ENCODE data around the gene CHMP3. TPM values are rescaled to one million over a fixed set of nuclear protein-coding genes. Genes with fewer than 3 reads are reported as not detected.

CHMP3 gene
- total and polyA plus RNA-seq, 2 experiments from 2014 or later: 57.0 to 74.4 TPM

GRCh38 chr2:86513948-86514660 is 49.1 kb downstream of the CHMP3 start:
- H3K4me3 ChIP-seq: no peak overlapping the region
- TF ChIP-seq EZH2phosphoT487 (IDR thresholded peaks at IDR 0.05; ENCODE audit: low read depth, severe bottlenecking, unreplicated experiment) (no peak), EZH2 (IDR thresholded peaks at IDR 0.05; ENCODE audit: borderline replicate concordance) (no peak), CTCF (IDR thresholded peaks at IDR 0.05; ENCODE audit: poor library complexity) (no peak)
- H3K27me3 ChIP-seq: no peaks in the 10 kb centered on the region
- H3K9me3 ChIP-seq (ENCODE audit: low read depth): no peaks in the 10 kb centered on the region
- no peak overlapping the region for H2AFZ ChIP-seq
- H3K9me2 ChIP-seq (replicated peaks; ENCODE audit: insufficient read depth): no peaks in the 10 kb centered on the region
- peaks cover 8% of the 10 kb centered on the region for H3K79me2 ChIP-seq
- WGBS (ENCODE audit: low lambda C conversion rate, missing lambda C conversion rate): 95% methylated on average over 5 of the region's 5 CpGs
- DNase-seq (ENCODE audit: low spot score): no peak
- H3K4me2 ChIP-seq: no peak overlapping the region
- no peaks in the 10 kb centered on the region for H4K20me1 ChIP-seq (ENCODE audit: insufficient read depth, poor library complexity, severe bottlenecking)
- no peaks in the 10 kb centered on the region for H3K4me1 ChIP-seq (ENCODE audit: insufficient read depth)
- no peak overlapping the region for H3K27ac ChIP-seq
- no peaks in the 10 kb centered on the region for H3K36me3 ChIP-seq (replicated peaks; ENCODE audit: insufficient read depth, low read depth)

GRCh38 chr2:86512892-86513291 is 50.4 kb downstream of the CHMP3 start:
- H3K4me1 ChIP-seq (ENCODE audit: insufficient read depth): no peaks in the 10 kb centered on the region
- no peak overlapping the region for H2AFZ ChIP-seq
- no peak overlapping the region for H3K27ac ChIP-seq
- H3K79me2 ChIP-seq: peaks cover 8% of the 10 kb centered on the region
- no peak overlapping the region for H3K4me3 ChIP-seq
- no peak for TF ChIP-seq EZH2phosphoT487 (IDR thresholded peaks at IDR 0.05; ENCODE audit: low read depth, severe bottlenecking, unreplicated experiment)
- TF ChIP-seq EZH2 (IDR thresholded peaks at IDR 0.05; ENCODE audit: borderline replicate concordance): no peak
- no peak for TF ChIP-seq CTCF (IDR thresholded peaks at IDR 0.05; ENCODE audit: poor library complexity)
- H3K36me3 ChIP-seq (replicated peaks; ENCODE audit: insufficient read depth, low read depth): no peaks in the 10 kb centered on the region
- no peaks in the 10 kb centered on the region for H4K20me1 ChIP-seq (ENCODE audit: insufficient read depth, poor library complexity, severe bottlenecking)
- H3K9me3 ChIP-seq (ENCODE audit: low read depth): no peaks in the 10 kb centered on the region
- no peak overlapping the region for H3K4me2 ChIP-seq
- H3K9me2 ChIP-seq (replicated peaks; ENCODE audit: insufficient read depth): no peaks in the 10 kb centered on the region
- WGBS (ENCODE audit: low lambda C conversion rate, missing lambda C conversion rate): 96% methylated on average over 2 of the region's 2 CpGs
- DNase-seq (ENCODE audit: low spot score): no peak
- no peaks in the 10 kb centered on the region for H3K27me3 ChIP-seq

- Histone ChIP-seq H3K4me3 (no peak overlapping the region), H4K20me1 (ENCODE audit: insufficient read depth, poor library complexity, severe bottlenecking) (no peaks in the 10 kb centered on the region), H3K27ac (no peak overlapping the region), H3K4me2 (no peak overlapping the region), H3K9me2 (replicated peaks; ENCODE audit: insufficient read depth) (no peaks in the 10 kb centered on the region), H3K36me3 (replicated peaks; ENCODE audit: insufficient read depth, low read depth) (no peaks in the 10 kb centered on the region), H3K9me3 (ENCODE audit: low read depth) (no peaks in the 10 kb centered on the region), H3K4me1 (ENCODE audit: insufficient read depth) (no peaks in the 10 kb centered on the region), H2AFZ (no peak overlapping the region), H3K79me2 (peaks cover 8% of the 10 kb centered on the region), H3K27me3 (no peaks in the 10 kb centered on the region)
- TF ChIP-seq EZH2phosphoT487 (IDR thresholded peaks at IDR 0.05; ENCODE audit: low read depth, severe bottlenecking, unreplicated experiment) (no peak), CTCF (IDR thresholded peaks at IDR 0.05; ENCODE audit: poor library complexity) (no peak), EZH2 (IDR thresholded peaks at IDR 0.05; ENCODE audit: borderline replicate concordance) (no peak)
- WGBS (ENCODE audit: low lambda C conversion rate, missing lambda C conversion rate): 91% methylated on average over 4 of the region's 4 CpGs
- no peak for DNase-seq (ENCODE audit: low spot score)
Measured at GRCh38 chr2:86512034-86512433, 51.2 kb downstream of the CHMP3 start.

Measured in hepatocyte (in vitro differentiated cells).